Type B pancreatic cell (in vitro differentiated cells): ENCODE data around the gene SAT2. TPM values are rescaled to one million over a fixed set of nuclear protein-coding genes. Genes with fewer than 3 reads are reported as not detected.
"Not testable (repeated sequence)": the region's sequence is repeated elsewhere in the genome, so short reads cannot be mapped to it uniquely, and the experiment has no call there.

Experiments
- DNase-seq: peaks from one replicate; pipeline ENCODE4 v3.0.0; 2021; ENCODE audit warnings: mixed read lengths; ENCODE audit not compliant: unreplicated experiment; ENCODE audit errors: extremely low spot score
- H3K27ac Mint-ChIP-seq: 2 replicates; pipeline ENCODE4 v1.8.0; 2021; ENCODE audit warnings: mild to moderate bottlenecking, mixed read lengths
- H3K27me3 Mint-ChIP-seq: 2 replicates; pipeline ENCODE4 v1.8.0; 2021; ENCODE audit warnings: mixed read lengths
- H3K36me3 Mint-ChIP-seq: 2 replicates; pipeline ENCODE4 v1.8.0; 2021; ENCODE audit warnings: mixed read lengths
- H3K4me1 Mint-ChIP-seq: one replicate; pipeline ENCODE4 v1.8.0; 2021; ENCODE audit warnings: mixed read lengths; ENCODE audit not compliant: unreplicated experiment
- H3K4me3 Mint-ChIP-seq: 2 replicates; pipeline ENCODE4 v1.8.0; 2021; ENCODE audit warnings: mild to moderate bottlenecking, mixed read lengths
- H3K9me3 Mint-ChIP-seq: 2 replicates; pipeline ENCODE4 v1.8.0; 2021; ENCODE audit warnings: mixed read lengths
- CTCF ChIP-seq: fragments of 200-600 bp; sonication (generic); conservative IDR thresholded peaks from 2 replicates; pipeline ENCODE4 v1.5.0; 2021; ENCODE audit warnings: antibody characterized with exemption, mild to moderate bottlenecking
- total RNA-seq: library from RNA; stranded (reverse); gene quantifications from 2 replicates; pipeline ENCODE4 v1.2.1, GENCODE V29; 2021; ENCODE audit warnings: low replicate concordance

The SAT2 gene
- total RNA-seq, 1 donor from 2014 or later = 104 TPM

- DNase-seq = no peak
- no peak for TF ChIP-seq CTCF
- Mint-ChIP-seq H3K27ac (no peak overlapping the region), H3K27me3 (peaks cover 15% of the 10 kb centered on the region), H3K9me3 (no peaks in the 10 kb centered on the region), H3K36me3 (no peaks in the 10 kb centered on the region), H3K4me3 (no peak overlapping the region), H3K4me1 (peaks cover under 1% of the 10 kb centered on the region)
These were observed 17.2 kb upstream of the SAT2 start for GRCh38 chr17:7644775-7645174.

GRCh38 chr17:7641635-7642034 lies 14.0 kb upstream of the SAT2 start:
- H3K27me3 Mint-ChIP-seq, H3K36me3 Mint-ChIP-seq, H3K4me3 Mint-ChIP-seq, H3K9me3 Mint-ChIP-seq, H3K27ac Mint-ChIP-seq, H3K4me1 Mint-ChIP-seq, DNase-seq: not testable (repeated sequence)

- TF ChIP-seq CTCF = no peak
- no peak overlapping the region for H3K27ac Mint-ChIP-seq
- H3K36me3 Mint-ChIP-seq = no peaks in the 10 kb centered on the region
- DNase-seq = no peak
- peaks cover 9% of the 10 kb centered on the region for H3K27me3 Mint-ChIP-seq
- peaks cover 3% of the 10 kb centered on the region for H3K4me1 Mint-ChIP-seq
- H3K4me3 Mint-ChIP-seq = no peak overlapping the region
- no peaks in the 10 kb centered on the region for H3K9me3 Mint-ChIP-seq
These were observed 13.2 kb upstream of the SAT2 start for GRCh38 chr17:7640783-7641182.

GRCh38 chr17:7636163-7636562 lies 8.5 kb upstream of the SAT2 start:
- no peak overlapping the region for H3K27ac Mint-ChIP-seq
- H3K36me3 Mint-ChIP-seq = no peaks in the 10 kb centered on the region
- TF ChIP-seq CTCF = no peak
- peaks cover 10% of the 10 kb centered on the region for H3K4me1 Mint-ChIP-seq
- no peak overlapping the region for H3K4me3 Mint-ChIP-seq
- DNase-seq = no peak
- no peaks in the 10 kb centered on the region for H3K9me3 Mint-ChIP-seq
- no peaks in the 10 kb centered on the region for H3K27me3 Mint-ChIP-seq

GRCh38 chr17:7634384-7634783 lies 6.8 kb upstream of the SAT2 start:
- H3K27ac Mint-ChIP-seq = no peak overlapping the region

GRCh38 chr17:7633093-7633492 lies 5.5 kb upstream of the SAT2 start:
- H3K27me3 Mint-ChIP-seq = no peaks in the 10 kb centered on the region
- H3K36me3 Mint-ChIP-seq = no peaks in the 10 kb centered on the region
- H3K4me3 Mint-ChIP-seq = no peak overlapping the region
- peaks cover 10% of the 10 kb centered on the region for H3K4me1 Mint-ChIP-seq
- H3K27ac Mint-ChIP-seq = no peak overlapping the region
- no peak for TF ChIP-seq CTCF
- no peak for DNase-seq
- H3K9me3 Mint-ChIP-seq = no peaks in the 10 kb centered on the region

More at GRCh38 chr17:7634384-7634783, 6.8 kb upstream of the SAT2 start:
- H3K36me3 Mint-ChIP-seq = no peaks in the 10 kb centered on the region
- H3K4me3 Mint-ChIP-seq = no peak overlapping the region
- no peaks in the 10 kb centered on the region for H3K27me3 Mint-ChIP-seq
- peaks cover 10% of the 10 kb centered on the region for H3K4me1 Mint-ChIP-seq
- no peaks in the 10 kb centered on the region for H3K9me3 Mint-ChIP-seq
- TF ChIP-seq CTCF = peak; percentile 75
- DNase-seq = no peak
